NCI-H748 (cell line): ENCODE measurements around the gene GCNT4.

Source experiments
- DNase-seq: peaks from one replicate; lab custom pipeline; 2025; ENCODE audit not compliant: unreplicated experiment; lab: John Stamatoyannopoulos, UW

GCNT4 gene

DNA sequence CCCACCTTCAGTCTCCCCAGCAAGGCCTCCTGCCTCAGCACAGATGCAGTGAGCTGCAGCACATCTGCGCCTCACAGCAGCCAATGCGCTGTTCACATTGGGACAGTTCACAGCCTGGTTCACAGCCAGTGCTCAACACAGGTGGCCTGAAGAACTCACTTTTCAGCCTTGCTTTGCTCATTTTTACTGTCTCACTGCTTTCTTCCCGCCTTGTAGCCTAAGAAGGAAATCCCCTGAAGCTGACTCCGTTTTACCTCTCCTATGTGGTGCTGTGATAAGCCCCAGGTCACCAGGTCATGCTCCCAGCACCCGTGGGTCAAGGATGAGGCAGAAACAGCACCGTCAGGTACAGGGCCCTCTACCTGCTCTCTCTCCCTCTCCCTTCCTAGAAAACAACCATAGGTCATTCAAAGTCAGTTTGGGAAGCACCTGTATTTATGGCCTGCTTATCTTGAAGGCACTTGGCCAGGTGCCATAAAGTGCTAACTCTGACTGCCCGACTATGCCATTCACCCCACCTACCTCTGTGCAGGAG, 1.1 kb downstream of the GCNT4 start:
- peak; percentile 10 for DNase-seq

DNA sequence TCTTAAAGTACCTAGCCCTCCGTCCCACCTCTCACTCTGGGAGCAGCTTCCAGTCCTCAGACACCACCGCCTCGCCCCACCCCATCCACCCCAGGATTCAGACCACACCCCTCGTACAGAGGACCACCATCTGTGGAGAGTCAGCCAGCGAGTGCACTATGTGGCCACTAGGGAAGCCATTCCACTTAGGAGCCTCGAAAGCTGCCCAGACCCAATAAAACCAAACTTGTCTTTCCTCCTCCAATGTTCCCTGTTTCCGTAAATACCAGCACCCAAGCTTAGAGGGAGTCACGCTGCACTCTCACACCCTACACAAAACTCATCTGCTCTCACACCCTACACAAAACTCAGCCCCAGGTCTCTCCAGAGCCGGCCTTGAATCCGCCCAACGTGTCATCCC, 1.9 kb downstream of the GCNT4 start:
- peak; percentile 27 for DNase-seq

GRCh38 chr5:75049456-75050351, 2.7 kb downstream of the GCNT4 start:
- peak; percentile 76 for DNase-seq

- DNase-seq = no peak
Measured at GRCh38 chr5:75048457-75048953, 3.9 kb downstream of the GCNT4 start.

- DNase-seq = no peak
Measured at GRCh38 chr5:75047356-75047755, 5.0 kb downstream of the GCNT4 start.

DNA sequence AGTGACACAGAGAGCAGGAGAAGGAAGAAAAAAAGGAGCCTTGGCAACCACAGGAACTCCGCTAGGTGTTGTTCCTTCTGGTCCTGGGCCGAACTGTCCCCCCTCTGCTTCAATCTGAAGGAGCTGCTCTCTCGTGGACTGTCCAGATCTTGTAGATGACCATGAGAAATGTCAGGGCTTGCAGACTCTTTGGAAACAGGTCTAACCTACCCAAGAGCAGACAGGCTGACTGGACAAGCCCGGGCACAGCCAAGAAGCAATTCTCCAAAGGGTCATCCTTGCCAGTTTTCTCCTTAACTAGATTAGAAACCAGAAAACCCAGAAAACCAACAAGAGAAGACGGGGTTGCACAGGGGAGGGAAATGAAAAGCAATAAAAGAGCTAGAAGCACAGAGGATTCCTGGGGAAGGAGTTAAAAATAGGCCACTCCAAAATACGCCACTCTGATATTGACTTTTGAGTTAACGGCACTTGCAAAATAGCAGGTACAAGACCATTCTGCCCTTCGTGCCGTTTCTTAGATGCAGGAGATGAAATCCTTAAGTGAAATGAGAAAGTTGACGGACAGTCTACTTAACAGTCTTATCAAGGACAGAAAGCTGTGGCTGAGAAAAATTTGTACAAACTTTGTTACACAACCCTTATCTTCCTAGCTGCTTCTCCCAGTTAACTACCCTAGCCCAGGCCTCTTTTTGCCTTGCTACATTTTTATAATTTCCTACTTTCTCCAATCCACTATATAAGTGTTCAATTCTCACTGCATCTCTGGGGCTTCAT, 5.8 kb downstream of the GCNT4 start:
- DNase-seq = no peak

GRCh38 chr5:75045071-75045470, 7.3 kb downstream of the GCNT4 start:
- DNase-seq = no peak

GRCh38 chr5:75044406-75044805, 8.0 kb downstream of the GCNT4 start:
- DNase-seq = no peak

DNA sequence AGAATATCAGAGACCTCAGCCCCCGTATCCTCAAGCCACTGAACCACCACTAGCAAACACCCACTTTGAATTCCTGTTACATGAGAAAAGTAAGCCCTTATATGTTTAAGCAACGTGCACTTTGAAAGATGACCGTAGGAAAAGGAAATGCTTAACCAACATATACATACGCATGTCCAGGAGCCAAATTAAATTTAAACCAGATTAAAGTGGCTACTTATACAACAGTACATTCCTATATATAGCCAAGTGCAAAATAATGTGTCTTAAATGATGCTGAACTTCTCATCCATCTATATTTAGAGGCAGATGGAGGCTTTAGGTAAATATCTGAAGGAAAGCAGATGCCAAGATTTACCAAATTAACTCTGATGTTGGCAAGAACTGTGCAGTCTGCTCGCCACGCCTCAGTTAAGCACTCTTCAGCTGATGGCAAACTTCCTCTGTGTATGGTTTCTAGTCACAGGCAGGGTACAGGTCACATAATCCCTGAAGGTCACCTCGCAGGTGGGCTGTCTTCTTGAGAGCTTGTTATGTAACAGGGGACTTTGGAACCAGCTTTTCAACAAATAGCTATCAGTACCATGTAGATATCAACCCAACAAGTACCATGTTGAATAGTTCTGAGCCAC, 8.6 kb downstream of the GCNT4 start:
- DNase-seq = no peak

DNA sequence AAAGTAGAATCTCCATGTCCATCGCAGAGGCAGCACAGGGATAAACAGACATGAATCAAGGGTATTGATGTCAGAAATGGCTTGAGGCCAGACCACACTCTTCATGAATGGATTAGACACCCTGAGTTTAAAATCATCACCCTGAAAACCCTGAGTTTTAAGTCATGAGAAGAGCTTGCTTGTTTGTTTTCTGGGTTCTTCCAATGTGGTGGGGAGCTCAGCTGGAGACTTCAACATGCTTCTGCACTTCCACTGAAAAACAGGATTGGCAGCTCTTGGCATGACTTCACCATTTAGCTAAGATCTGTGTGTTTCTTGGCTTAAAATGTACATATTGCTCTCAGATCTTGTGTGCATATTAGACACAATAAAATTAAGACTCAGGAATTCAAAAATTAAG, 9.8 kb downstream of the GCNT4 start:
- no peak for DNase-seq

DNA sequence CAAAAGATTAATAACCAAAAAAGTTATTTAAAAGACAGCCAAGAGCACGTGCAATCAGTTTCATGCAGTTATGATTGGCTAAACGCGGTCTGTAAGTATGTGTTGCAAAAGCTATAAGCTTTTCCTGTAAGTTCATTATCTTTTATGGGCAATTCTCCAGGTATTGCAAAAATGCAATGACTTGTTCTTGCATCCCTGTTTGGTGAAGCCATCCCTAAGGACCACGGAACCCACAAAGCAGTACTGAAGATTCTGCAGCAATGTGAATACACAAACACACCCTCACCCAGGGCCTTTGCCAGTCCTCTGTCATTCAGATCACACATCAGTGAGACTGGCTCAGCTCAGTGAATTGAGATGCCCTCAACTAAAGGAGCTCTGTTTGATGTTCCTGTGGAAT, 11.4 kb downstream of the GCNT4 start:
- no peak for DNase-seq

- peak; percentile 51 for DNase-seq
Measured at GRCh38 chr5:75037106-75037505, 15.3 kb downstream of the GCNT4 start.

- peak; percentile 71 for DNase-seq
Measured at GRCh38 chr5:75034137-75034739, 18.1 kb downstream of the GCNT4 start.

DNA sequence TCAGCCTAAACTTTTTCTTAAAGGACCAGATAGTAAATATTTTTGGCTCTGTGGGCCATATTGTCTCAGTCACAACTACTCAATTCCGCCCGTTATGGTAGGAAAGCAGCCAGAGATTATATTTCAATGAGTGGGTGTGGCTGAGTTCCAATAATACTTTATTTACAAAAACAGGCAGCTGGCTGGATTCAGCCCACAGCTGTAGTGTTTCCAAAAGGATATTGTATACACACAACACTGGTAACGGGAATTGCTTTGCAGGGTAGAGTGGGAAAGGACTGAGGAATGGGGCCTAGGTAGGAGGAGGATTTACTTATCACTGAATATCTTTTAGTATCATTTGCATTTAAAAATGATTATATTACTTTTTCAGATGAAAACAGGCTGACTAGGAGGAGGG, 21.0 kb downstream of the GCNT4 start:
- DNase-seq = peak; percentile 29

GRCh38 chr5:75028090-75028489, 24.3 kb downstream of the GCNT4 start:
- DNase-seq = no peak

- DNase-seq = no peak
Measured at GRCh38 chr5:75023368-75024159, 28.8 kb downstream of the GCNT4 start.

DNA sequence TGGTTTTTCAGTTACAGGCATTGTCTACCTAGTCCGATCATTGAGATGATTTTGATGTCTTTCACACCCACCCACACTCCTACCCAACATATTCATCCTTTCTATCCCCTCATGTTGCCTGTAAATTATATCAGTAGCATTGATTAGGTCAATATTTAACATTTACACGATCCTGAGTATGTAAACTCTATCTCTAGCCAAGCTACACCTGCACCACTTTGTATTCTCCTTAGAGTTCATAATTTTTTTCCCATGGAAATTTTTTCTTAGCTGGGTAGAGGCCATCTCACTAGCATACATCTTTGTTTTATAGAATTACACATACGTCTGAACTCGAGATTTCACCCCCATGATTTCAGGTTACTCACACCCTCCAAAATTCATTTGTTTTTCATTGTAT, 30.6 kb downstream of the GCNT4 start:
- DNase-seq = no peak

- no peak for DNase-seq
Measured at GRCh38 chr5:75021219-75021618, 31.1 kb downstream of the GCNT4 start.

- DNase-seq = no peak
Measured at GRCh38 chr5:75020016-75020656, 32.2 kb downstream of the GCNT4 start.
